ENCODE results near the gene HOOK1.
"Not testable (repeated sequence)": the region's sequence is repeated elsewhere in the genome, so short reads cannot be mapped to it uniquely, and the experiment has no call there.

Gene HOOK1

DNA sequence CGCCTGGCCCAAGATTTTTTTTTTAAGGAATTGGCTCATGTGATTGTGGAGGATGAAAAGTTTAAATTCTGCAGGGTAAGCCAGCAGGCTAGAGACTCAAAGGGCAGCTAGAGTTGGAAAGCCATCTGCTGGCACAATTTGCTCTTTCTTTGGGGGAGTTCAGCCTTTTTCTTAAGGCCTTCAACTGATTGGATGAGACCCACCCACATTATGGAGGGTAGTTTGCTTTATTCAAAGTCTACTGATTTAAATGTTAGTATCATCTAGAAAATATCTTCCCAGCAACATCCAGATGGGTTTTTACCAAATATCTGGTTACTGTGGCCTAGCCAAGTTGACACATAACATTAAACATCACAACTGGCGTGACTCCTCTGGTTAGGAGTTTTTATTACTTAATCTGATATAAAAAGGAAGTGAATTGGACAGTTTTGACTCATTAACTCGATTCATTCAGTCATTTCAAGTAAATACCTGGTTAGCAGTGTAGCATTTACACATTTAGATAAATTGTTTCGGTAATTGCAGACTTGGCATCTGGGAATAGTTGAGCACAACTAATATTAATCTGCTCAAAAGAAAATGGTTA, 12.4 kb downstream of the HOOK1 start:
- no peak for DNase-seq

DNA sequence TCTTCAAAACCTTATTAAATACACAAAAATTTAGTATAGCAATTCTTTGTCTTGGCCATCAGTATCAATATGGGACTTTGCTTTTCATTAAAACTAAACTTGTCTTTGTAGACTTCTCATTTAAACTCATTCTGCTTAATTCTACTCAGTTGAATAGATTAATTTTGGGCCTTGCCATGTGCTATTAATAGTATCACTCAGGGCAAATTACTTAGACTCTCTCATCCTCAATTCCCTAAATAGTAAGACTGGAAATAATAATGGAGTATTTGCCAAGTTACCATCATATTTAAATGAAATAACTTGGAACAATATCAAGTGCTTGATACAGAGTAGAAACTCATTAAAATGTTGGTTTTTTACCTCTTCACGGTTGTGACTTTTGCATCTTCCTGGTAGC, 13.4 kb downstream of the HOOK1 start:
- DNase-seq = no peak

DNA sequence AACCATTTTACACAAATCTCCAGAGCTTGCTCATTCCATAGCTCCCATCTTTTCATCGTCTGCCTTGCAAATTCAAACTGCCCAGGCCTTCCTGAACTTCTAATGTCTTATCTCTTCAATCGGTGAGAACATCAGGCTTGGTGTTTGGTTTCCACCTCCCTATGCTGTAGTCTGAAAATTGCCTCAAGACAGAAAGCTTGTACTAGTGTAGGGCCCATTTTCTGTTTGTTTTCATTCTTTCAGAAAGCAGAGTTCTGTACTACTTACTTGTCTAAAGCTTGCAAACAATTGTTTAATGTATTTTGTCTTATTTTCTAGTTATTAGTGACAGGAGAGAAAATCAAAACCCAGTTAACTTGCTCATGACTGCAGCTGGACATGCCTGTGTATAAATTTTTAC, 16.8 kb downstream of the HOOK1 start:
- DNase-seq = no peak

- DNase-seq = no peak
These were observed 18.3 kb downstream of the HOOK1 start for GRCh38 chr1:59833022-59833421.

GRCh38 chr1:59833991-59834390, 19.2 kb downstream of the HOOK1 start:
- DNase-seq = no peak

DNA sequence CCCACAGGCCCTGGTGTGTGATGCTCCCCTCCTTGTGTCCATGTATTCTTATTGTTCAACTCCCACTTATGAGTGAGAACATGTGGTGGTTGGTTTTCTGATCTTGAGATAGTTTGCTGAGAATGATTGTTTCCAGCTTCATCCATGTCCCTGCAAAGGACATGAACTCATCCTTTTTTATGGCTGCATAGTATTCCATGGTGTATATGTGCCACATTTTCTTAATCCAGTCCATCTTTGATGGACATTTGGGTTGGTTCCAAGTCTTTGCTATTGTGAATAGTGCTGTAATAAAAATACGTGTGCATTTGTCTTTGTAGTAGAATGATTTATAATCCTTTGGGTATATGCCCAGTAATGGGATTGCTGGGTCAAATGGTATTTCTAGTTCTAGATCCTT, 23.1 kb downstream of the HOOK1 start:
- not testable (repeated sequence) for DNase-seq

DNA sequence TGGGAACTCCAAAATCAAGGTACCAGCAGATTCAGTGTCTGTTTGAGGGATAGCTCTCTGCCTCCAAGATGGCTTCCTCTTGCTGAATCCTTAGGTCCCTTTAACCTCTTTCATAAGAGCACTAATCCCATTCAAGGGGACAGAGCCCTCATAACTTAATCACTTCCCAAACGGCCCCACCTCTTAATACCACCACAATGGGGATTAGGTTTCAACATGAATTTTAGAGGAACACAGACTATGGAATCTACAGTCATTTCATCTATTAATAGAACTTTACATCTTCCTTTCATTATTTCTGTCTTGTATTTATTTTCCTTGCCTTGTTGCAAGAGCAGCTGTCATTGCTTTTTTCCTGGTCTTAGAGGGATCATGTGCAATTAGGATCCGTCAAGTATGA, 30.3 kb downstream of the HOOK1 start:
- no peak for DNase-seq

- DNase-seq = no peak
These were observed 31.6 kb downstream of the HOOK1 start for GRCh38 chr1:59846209-59846894.

- no peak for DNase-seq
These were observed 32.1 kb downstream of the HOOK1 start for GRCh38 chr1:59846895-59847282.

DNA sequence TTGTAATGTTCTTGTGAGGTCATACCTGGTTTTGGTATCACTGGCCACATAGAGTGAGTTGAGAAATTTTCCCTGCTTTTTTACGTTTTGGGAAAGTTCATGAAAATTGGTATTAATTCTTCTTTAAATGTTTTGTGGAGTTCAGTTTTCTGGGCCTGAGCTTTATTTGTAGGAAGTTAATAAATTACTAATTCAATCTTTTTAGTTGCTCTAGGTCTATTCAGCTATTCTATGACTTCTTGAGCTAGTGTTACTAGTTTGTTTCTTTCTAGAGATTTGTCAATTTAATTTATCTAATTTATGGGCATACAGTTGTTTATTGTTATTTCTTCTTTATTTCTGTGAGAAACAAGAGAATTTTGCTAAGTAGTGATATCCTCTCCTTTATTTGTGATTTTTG, 37.4 kb downstream of the HOOK1 start:
- DNase-seq = no peak

DNA sequence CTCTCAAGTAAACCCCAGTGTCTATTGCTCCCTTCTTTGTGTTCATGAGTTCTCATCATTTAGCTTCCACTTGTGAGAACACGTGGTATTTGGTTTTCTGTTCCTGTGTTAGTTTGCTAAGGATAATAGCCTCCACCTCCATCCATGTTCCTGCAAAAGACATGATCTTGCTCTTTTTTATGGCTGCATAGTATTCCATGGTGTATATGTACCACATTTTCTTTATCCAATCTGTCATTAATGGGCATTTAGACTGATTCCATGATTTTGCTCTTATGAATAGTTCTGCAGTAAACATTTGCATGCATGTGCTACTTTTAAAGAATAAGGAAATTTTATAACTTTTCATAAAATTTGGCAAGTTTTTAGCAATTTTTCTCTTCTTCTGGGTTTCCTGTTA, 40.5 kb downstream of the HOOK1 start:
- not testable (repeated sequence) for DNase-seq

DNA sequence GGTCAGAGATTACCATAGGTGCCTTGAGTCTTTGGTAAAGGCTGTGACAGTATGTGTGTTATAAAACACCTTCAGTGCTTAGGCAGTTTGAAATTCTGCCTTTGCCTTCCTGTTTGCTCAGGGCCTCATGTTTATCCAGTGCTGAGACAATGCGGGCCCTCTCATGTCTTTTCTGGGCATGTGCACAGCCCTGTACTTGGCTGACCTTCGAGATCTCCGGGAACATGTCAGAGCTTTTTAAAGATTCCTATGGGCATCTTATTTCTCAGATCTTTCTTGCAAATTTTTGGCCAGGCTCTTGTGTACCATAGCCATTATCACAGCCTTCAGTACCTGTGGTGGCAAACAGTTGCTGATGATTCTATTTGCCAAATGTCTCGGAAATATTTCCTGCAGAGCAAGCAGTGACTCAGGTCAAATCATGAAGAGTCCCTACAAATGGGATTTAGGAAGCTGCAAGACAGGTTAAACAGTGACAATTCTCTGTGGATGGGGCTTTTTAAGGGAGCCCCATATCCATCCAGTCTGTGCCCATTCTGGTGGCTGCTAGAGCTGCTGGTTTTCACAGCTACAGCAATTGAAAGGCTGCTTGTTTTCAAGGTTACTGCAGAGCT, 42.1 kb downstream of the HOOK1 start:
- no peak for DNase-seq

DNA sequence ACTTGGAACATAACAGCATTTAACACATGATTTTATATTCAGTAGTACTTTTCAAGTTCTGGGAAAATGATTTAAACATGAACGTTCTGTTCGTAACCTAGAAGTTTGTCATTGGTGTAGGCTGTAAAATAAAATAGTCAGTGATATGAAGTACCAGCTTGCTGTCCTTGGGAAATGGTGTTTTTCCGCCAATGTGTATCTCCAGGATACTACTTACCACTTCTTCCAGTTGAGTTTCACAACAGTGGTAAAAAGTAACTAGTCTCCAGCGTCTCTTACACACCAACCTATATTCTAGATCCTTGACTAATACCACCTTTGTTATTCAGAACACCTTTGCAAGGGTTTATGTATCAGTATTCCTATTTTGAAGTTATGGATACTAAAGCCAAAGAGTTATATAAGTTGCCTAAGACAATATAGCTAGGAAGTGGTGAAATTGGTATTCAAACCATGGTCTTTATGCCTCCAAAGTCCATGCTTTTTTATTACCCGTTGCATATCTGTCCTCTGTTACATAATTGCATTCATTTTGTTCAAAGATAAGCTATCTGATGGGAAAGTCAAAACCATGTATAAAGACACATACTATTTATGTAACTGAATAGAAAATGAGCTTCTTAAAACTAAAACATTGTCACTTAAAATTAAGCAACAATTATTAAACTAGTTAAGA, 43.1 kb downstream of the HOOK1 start:
- DNase-seq = no peak

DNA sequence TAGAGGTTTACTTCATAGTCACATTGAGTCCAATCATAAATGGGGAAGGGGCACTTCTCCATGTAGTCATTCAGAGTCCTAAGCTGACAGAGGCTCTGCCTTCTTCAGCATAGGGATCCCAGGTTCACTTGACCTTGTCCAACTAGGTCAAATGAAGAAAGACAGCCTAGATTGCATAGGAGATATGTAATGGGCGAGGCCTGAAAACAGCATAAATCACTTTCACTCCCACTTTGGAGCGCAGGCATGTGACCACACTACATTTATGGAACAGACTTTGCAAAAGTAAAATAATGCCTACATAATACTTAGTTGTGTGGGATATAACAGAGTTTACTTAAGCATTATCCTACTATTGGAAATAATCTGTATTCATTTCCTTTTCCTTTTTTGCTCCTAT, 51.7 kb downstream of the HOOK1 start:
- no peak for DNase-seq

- no peak for DNase-seq
These were observed 57.0 kb downstream of the HOOK1 start for GRCh38 chr1:59871746-59872145.

GRCh38 chr1:59877108-59877682, 62.4 kb downstream of the HOOK1 start:
- DNase-seq = no peak

GRCh38 chr1:59878370-59878769, 63.6 kb downstream of the HOOK1 start:
- DNase-seq = no peak

DNA sequence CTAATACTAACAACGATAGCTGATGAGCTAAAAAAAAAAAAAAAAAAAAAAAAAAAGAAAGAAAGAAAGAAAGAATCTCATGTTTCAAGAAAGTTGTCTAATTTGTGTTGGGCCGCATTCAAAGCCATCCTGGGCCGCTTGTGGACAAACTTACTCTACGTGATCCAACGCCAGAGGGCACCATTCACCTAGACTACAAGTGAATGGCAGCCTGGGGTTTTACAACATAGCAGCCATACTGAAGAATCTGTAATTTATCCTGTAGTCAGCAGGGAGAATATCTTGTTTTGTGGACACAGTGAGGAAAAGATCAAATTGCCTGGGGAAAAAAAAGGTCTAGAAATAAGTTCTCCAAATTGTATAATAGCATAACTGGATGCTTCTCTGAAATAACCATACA, 64.8 kb downstream of the HOOK1 start:
- peak; percentile 45 to 87 for DNase-seq

GRCh38 chr1:59879996-59880505, 65.3 kb downstream of the HOOK1 start:
- no peak for DNase-seq

DNA sequence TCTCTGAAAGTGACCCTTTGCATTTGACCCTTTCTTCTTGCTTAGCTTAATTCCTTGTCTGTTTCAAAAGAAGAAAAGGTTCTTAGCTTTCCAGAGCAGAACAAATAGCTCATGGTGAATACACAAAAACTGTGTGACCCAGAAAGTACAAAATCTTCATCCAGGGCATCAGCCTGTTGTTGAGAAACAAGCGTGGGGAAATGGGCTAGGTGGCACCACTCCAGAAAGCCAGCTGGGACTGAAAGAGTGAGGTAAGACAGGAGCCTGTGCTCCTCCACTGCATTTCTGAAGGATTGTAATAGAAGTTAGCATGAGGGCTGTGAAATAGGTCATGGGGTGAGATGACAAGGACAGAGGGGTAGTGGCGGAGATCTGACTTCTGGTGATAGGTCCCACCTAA, 66.0 kb downstream of the HOOK1 start:
- no peak for DNase-seq

GRCh38 chr1:59885160-59885832, 70.5 kb downstream of the HOOK1 start:
- no peak for DNase-seq

- DNase-seq = peak; percentile 88 to 93
These were observed 78.4 kb downstream of the HOOK1 start for GRCh38 chr1:59892841-59893811.

Data from NCI-H526 (cell line).